DMS53 treated with DMSO at 0.1 percent for 48 hours (cell line): ENCODE data around the gene SIN3A.
"Not testable (repeated sequence)": the region's sequence is repeated elsewhere in the genome, so short reads cannot be mapped to it uniquely, and the experiment has no call there.

ENCODE experiments used
- DNase-seq: peaks from one replicate; lab custom pipeline; 2025; ENCODE audit not compliant: unreplicated experiment; lab: John Stamatoyannopoulos, UW

The SIN3A gene

GRCh38 chr15:75358771-75359536 is 92.5 kb downstream of the SIN3A start:
- no peak for DNase-seq

- no peak for DNase-seq
Measured at GRCh38 chr15:75357976-75358673, 93.4 kb downstream of the SIN3A start.

- DNase-seq, result no peak
Measured at GRCh38 chr15:75356517-75356916, 95.0 kb downstream of the SIN3A start.

- no peak for DNase-seq
Measured at GRCh38 chr15:75356006-75356405, 95.5 kb downstream of the SIN3A start.

GRCh38 chr15:75355369-75355768 is 96.1 kb downstream of the SIN3A start:
- no peak for DNase-seq

GRCh38 chr15:75354454-75354853 is 97.0 kb downstream of the SIN3A start:
- DNase-seq, result no peak

- DNase-seq, result no peak
Measured at GRCh38 chr15:75353604-75354003, 97.9 kb downstream of the SIN3A start.

- DNase-seq, result no peak
Measured at GRCh38 chr15:75352186-75353080, 99.1 kb downstream of the SIN3A start.

GRCh38 chr15:75350601-75351361 is 100.7 kb downstream of the SIN3A start:
- no peak for DNase-seq

- DNase-seq, result no peak
Measured at GRCh38 chr15:75349851-75350588, 101.5 kb downstream of the SIN3A start.

GRCh38 chr15:75349351-75349669 is 102.2 kb downstream of the SIN3A start:
- not testable (repeated sequence) for DNase-seq

GRCh38 chr15:75348562-75349350 is 102.7 kb downstream of the SIN3A start:
- DNase-seq, result peak; percentile 5

- DNase-seq, result no peak
Measured at GRCh38 chr15:75348034-75348561, 103.4 kb downstream of the SIN3A start.

- no peak for DNase-seq
Measured at GRCh38 chr15:75347222-75348033, 104.1 kb downstream of the SIN3A start.

- DNase-seq, result no peak
Measured at GRCh38 chr15:75346796-75347221, 104.7 kb downstream of the SIN3A start, which contains the start of gene NEIL1. Gene NEIL1 (plus strand): TSS chr15:75347039. CDS start chr15:75348906, 1,867 bp downstream.

- peak; percentile 22 for DNase-seq
Measured at GRCh38 chr15:75343953-75344352, 107.5 kb downstream of the SIN3A start.

GRCh38 chr15:75342221-75342620 is 109.3 kb downstream of the SIN3A start:
- no peak for DNase-seq
